ENCODE results near the gene RTEL1.

The RTEL1 gene

DNA sequence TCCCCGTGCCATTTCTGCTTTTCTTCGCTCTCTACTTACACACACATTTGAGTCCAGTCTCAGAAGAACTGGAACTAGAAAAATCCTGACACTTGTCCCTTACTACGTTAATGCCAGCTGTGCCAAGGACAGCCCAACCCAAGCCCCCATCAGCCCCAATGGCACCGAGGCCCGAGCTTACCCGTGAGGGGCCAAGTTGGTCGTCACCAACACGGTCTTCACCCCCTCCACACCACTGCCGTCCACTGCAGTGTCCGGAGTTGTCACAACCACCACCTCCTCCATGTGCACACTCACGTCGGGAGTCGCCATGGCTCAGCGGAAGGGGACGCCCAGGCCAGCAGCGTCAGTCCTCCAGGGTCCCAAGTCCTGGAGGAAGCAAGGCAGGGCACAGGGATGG lies 39.0 kb upstream of the RTEL1 start:
- Histone ChIP-seq H3K4me3 (ENCODE audit: low read depth, low read length) (no peak overlapping the region), H2BK120ac (ENCODE audit: insufficient read depth, low read length, poor library complexity) (no peak overlapping the region), H3K9ac (ENCODE audit: low read length) (no peak overlapping the region), H4K8ac (ENCODE audit: low read depth, low read length) (no peak overlapping the region), H3K4ac (ENCODE audit: low read depth, low read length) (no peak overlapping the region), H3K79me1 (ENCODE audit: low read length) (no peaks in the 10 kb centered on the region), H3K23ac (ENCODE audit: low read length) (no peak overlapping the region), H2BK5ac (ENCODE audit: low read depth, low read length, poor library complexity) (no peak overlapping the region), H3K36me3 (ENCODE audit: control insufficient read depth in 1 of 2, insufficient read depth in 2 of 2, low read length in 2 of 2) (peaks cover 41 to 43% of the 10 kb centered on the region in 2 experiments), H3K4me2 (ENCODE audit: low read length) (no peak overlapping the region), H4K12ac (ENCODE audit: low read depth, low read length) (no peak overlapping the region), H3K79me2 (ENCODE audit: control insufficient read depth, insufficient read depth, low read length, poor library complexity) (peaks cover 1% of the 10 kb centered on the region), H3K27ac (ENCODE audit: low read depth, low read length) (no peak overlapping the region), H3K4me1 (ENCODE audit: control insufficient read depth in 1 of 2, insufficient read depth in 2 of 2, low read length in 2 of 2) (peaks cover 0 to 5% of the 10 kb centered on the region in 2 experiments), H3K27me3 (ENCODE audit: insufficient read depth, low read length) (no peaks in the 10 kb centered on the region), H3K14ac (ENCODE audit: low read length) (no peak overlapping the region), H3K9me3 (ENCODE audit: insufficient read depth, low read depth, low read length) (peaks cover 6% of the 10 kb centered on the region), H2AK5ac (ENCODE audit: low read length) (no peak overlapping the region), H2BK12ac (ENCODE audit: low read length) (no peak overlapping the region), H4K91ac (ENCODE audit: low read depth, low read length) (no peak overlapping the region), H3K18ac (ENCODE audit: low read length) (no peak overlapping the region), H2AFZ (ENCODE audit: insufficient read depth, low read length, poor library complexity) (no peak overlapping the region)
- no CpG with 5 or more reads among the region's 16 CpGs for WGBS (ENCODE audit: extremely low coverage, insufficient coverage, insufficient read length)
- no peak for DNase-seq

DNA sequence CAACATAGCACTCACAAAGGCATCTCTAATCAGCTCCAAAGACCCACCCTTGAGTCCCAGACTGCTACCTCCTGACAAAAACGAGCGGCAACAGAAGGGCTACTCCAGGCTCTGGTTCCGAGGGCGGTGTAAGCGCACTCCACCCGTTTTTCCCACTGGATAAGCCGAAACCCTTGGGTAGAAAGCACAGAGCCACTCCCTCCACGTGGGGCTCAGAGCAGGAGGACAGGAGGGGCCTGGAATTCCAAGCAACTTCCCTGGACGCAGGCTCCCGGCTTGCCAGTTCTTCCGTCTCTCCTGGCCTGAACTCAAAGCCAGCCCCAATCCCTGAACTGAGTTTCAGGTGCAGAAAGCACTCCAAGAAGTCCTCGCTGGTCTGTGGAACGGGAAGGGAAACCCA lies 38.6 kb upstream of the RTEL1 start:
- no peak overlapping the region for H2AK5ac ChIP-seq (ENCODE audit: low read length)

DNA sequence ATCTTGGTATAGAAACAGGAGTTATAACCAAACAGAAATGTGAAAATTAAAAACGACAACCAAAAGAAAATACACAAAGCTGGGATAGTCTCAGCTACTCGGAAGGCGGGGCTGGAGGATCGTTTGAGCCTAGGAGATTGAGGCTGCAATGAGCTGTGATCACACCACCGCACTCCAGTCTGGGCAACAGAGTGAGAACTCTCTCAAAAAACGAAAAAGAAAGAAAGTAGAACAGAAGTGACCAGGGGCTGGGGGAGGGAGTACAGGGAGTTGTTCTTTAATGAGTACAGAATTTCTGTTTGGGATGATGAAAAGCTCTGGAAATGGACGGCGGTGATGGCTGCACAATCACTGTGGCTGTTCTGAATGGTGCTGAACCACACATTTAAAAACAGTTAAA lies 37.1 kb upstream of the RTEL1 start:
- no peak overlapping the region for H2BK120ac ChIP-seq (ENCODE audit: insufficient read depth, low read length, poor library complexity)
- H3K79me1 ChIP-seq (ENCODE audit: low read length) = peaks cover 2% of the 10 kb centered on the region
- no peak overlapping the region for H3K14ac ChIP-seq (ENCODE audit: low read length)
- peaks cover 3% of the 10 kb centered on the region for H3K79me2 ChIP-seq (ENCODE audit: control insufficient read depth, insufficient read depth, low read length, poor library complexity)
- no peak overlapping the region for H2BK5ac ChIP-seq (ENCODE audit: low read depth, low read length, poor library complexity)
- H3K23ac ChIP-seq (ENCODE audit: low read length) = no peak overlapping the region
- no CpG with 5 or more reads among the region's 8 CpGs for WGBS (ENCODE audit: extremely low coverage, insufficient coverage, insufficient read length)
- no peak overlapping the region for H2BK12ac ChIP-seq (ENCODE audit: low read length)
- no peak overlapping the region for H4K8ac ChIP-seq (ENCODE audit: low read depth, low read length)
- no peak overlapping the region for H3K18ac ChIP-seq (ENCODE audit: low read length)
- no peak overlapping the region for H3K27ac ChIP-seq (ENCODE audit: low read depth, low read length)
- no peak overlapping the region for H3K4me3 ChIP-seq (ENCODE audit: low read depth, low read length)
- no peak overlapping the region for H3K4me2 ChIP-seq (ENCODE audit: low read length)
- no peak overlapping the region for H4K12ac ChIP-seq (ENCODE audit: low read depth, low read length)
- H3K9ac ChIP-seq (ENCODE audit: low read length) = no peak overlapping the region
- no peak overlapping the region for H4K91ac ChIP-seq (ENCODE audit: low read depth, low read length)
- H3K4ac ChIP-seq (ENCODE audit: low read depth, low read length) = no peak overlapping the region
- H2AK5ac ChIP-seq (ENCODE audit: low read length) = no peak overlapping the region
- H3K4me1 ChIP-seq (ENCODE audit: control insufficient read depth in 1 of 2, insufficient read depth in 2 of 2, low read length in 2 of 2) = peaks cover 5 to 14% of the 10 kb centered on the region in 2 experiments
- H3K9me3 ChIP-seq (ENCODE audit: insufficient read depth, low read depth, low read length) = no peaks in the 10 kb centered on the region
- peaks cover 30 to 31% of the 10 kb centered on the region in 2 experiments for H3K36me3 ChIP-seq (ENCODE audit: control insufficient read depth in 1 of 2, insufficient read depth in 2 of 2, low read length in 2 of 2)
- DNase-seq = no peak
- no peak overlapping the region for H2AFZ ChIP-seq (ENCODE audit: insufficient read depth, low read length, poor library complexity)
- H3K27me3 ChIP-seq (ENCODE audit: insufficient read depth, low read length) = no peaks in the 10 kb centered on the region

More for the DNA sequence above, 38.6 kb upstream of the RTEL1 start:
- H3K9ac ChIP-seq (ENCODE audit: low read length) = no peak overlapping the region
- H3K27ac ChIP-seq (ENCODE audit: low read depth, low read length) = no peak overlapping the region
- peaks cover 0 to 7% of the 10 kb centered on the region in 2 experiments for H3K4me1 ChIP-seq (ENCODE audit: control insufficient read depth in 1 of 2, insufficient read depth in 2 of 2, low read length in 2 of 2)
- no peak for DNase-seq
- H3K23ac ChIP-seq (ENCODE audit: low read length) = no peak overlapping the region
- no peak overlapping the region for H4K8ac ChIP-seq (ENCODE audit: low read depth, low read length)
- no peak overlapping the region for H4K12ac ChIP-seq (ENCODE audit: low read depth, low read length)
- H2BK5ac ChIP-seq (ENCODE audit: low read depth, low read length, poor library complexity) = no peak overlapping the region
- no peak overlapping the region for H3K4me2 ChIP-seq (ENCODE audit: low read length)
- no peak overlapping the region for H2BK12ac ChIP-seq (ENCODE audit: low read length)
- no peak overlapping the region for H3K4ac ChIP-seq (ENCODE audit: low read depth, low read length)
- no peak overlapping the region for H4K91ac ChIP-seq (ENCODE audit: low read depth, low read length)
- peaks cover 1% of the 10 kb centered on the region for H3K79me2 ChIP-seq (ENCODE audit: control insufficient read depth, insufficient read depth, low read length, poor library complexity)
- peaks cover 6% of the 10 kb centered on the region for H3K9me3 ChIP-seq (ENCODE audit: insufficient read depth, low read depth, low read length)
- WGBS (ENCODE audit: extremely low coverage, insufficient coverage, insufficient read length) = no CpG with 5 or more reads among the region's 13 CpGs
- no peak overlapping the region for H3K4me3 ChIP-seq (ENCODE audit: low read depth, low read length)
- H3K27me3 ChIP-seq (ENCODE audit: insufficient read depth, low read length) = no peaks in the 10 kb centered on the region
- peaks cover 41% of the 10 kb centered on the region in 2 experiments for H3K36me3 ChIP-seq (ENCODE audit: control insufficient read depth in 1 of 2, insufficient read depth in 2 of 2, low read length in 2 of 2)
- H3K79me1 ChIP-seq (ENCODE audit: low read length) = no peaks in the 10 kb centered on the region
- no peak overlapping the region for H2AFZ ChIP-seq (ENCODE audit: insufficient read depth, low read length, poor library complexity)
- H3K18ac ChIP-seq (ENCODE audit: low read length) = no peak overlapping the region
- H2BK120ac ChIP-seq (ENCODE audit: insufficient read depth, low read length, poor library complexity) = no peak overlapping the region
- no peak overlapping the region for H3K14ac ChIP-seq (ENCODE audit: low read length)

DNA sequence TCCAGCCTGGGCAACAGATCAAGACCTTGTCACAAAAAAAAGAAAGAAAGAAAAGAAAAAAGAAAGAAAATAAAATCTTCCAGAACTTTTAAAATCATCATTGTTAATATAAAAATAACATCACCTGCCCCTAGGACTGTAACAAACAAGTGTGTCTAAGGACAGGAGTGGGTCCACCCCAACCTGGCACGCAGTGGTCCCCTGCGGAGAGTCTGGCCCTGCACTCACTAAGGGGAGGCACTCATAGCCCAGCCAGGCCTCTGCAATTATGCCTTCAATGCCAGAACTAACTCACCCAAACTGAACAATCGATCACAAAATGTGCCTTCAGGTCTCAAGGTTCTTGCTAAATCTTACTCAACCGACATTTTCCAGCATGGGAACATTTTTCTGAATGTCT lies 36.0 kb upstream of the RTEL1 start:
- H3K23ac ChIP-seq (ENCODE audit: low read length) = no peak overlapping the region
- no peak overlapping the region for H3K18ac ChIP-seq (ENCODE audit: low read length)
- H3K4ac ChIP-seq (ENCODE audit: low read depth, low read length) = no peak overlapping the region
- no peak overlapping the region for H2AFZ ChIP-seq (ENCODE audit: insufficient read depth, low read length, poor library complexity)
- H3K4me1 ChIP-seq (ENCODE audit: control insufficient read depth in 1 of 2, insufficient read depth in 2 of 2, low read length in 2 of 2) = peaks cover 6 to 15% of the 10 kb centered on the region in 2 experiments
- H2AK5ac ChIP-seq (ENCODE audit: low read length) = no peak overlapping the region
- H3K9me3 ChIP-seq (ENCODE audit: insufficient read depth, low read depth, low read length) = no peaks in the 10 kb centered on the region
- DNase-seq = no peak
- H3K9ac ChIP-seq (ENCODE audit: low read length) = no peak overlapping the region
- no CpG with 5 or more reads among the region's 4 CpGs for WGBS (ENCODE audit: extremely low coverage, insufficient coverage, insufficient read length)
- H3K4me3 ChIP-seq (ENCODE audit: low read depth, low read length) = no peak overlapping the region
- H2BK120ac ChIP-seq (ENCODE audit: insufficient read depth, low read length, poor library complexity) = no peak overlapping the region
- peaks cover 8% of the 10 kb centered on the region for H3K79me1 ChIP-seq (ENCODE audit: low read length)
- no peak overlapping the region for H4K12ac ChIP-seq (ENCODE audit: low read depth, low read length)
- peaks cover 20 to 24% of the 10 kb centered on the region in 2 experiments for H3K36me3 ChIP-seq (ENCODE audit: control insufficient read depth in 1 of 2, insufficient read depth in 2 of 2, low read length in 2 of 2)
- peaks cover 8% of the 10 kb centered on the region for H3K79me2 ChIP-seq (ENCODE audit: control insufficient read depth, insufficient read depth, low read length, poor library complexity)
- H3K4me2 ChIP-seq (ENCODE audit: low read length) = no peak overlapping the region
- H4K91ac ChIP-seq (ENCODE audit: low read depth, low read length) = no peak overlapping the region
- no peak overlapping the region for H2BK12ac ChIP-seq (ENCODE audit: low read length)
- no peaks in the 10 kb centered on the region for H3K27me3 ChIP-seq (ENCODE audit: insufficient read depth, low read length)
- no peak overlapping the region for H4K8ac ChIP-seq (ENCODE audit: low read depth, low read length)
- no peak overlapping the region for H3K14ac ChIP-seq (ENCODE audit: low read length)
- no peak overlapping the region for H2BK5ac ChIP-seq (ENCODE audit: low read depth, low read length, poor library complexity)
- H3K27ac ChIP-seq (ENCODE audit: low read depth, low read length) = no peak overlapping the region

All from trophoblast cell (in vitro differentiated cells and primary cell).